SK-N-SH (cell line): ENCODE measurements around the gene CCM2. TPM values are rescaled to one million over a fixed set of nuclear protein-coding genes. Genes with fewer than 3 reads are reported as not detected.

Experiments used
- CTCF ChIA-PET: fragments of 300-600, 350-600 bp; formaldehyde crosslinking; extraction: SDS; loops from one replicate; lab custom pipeline; 2021; lab: Yijun Ruan, JAX
- POLR2A ChIA-PET: fragments of 350-600 bp; sonication (Branson Sonifier 250); formaldehyde crosslinking; extraction: SDS; loops from one replicate; lab custom pipeline; 2020; ENCODE audit warnings: antibody characterized with exemption, inconsistent platforms; lab: Yijun Ruan, JAX
- DNase-seq: peaks from one replicate; pipeline ENCODE4 v3.0.0; 2012
- H2AFZ ChIP-seq: fragments of 200-600 bp; sonication (generic); 2 replicates; pipeline ENCODE4 v1.8.1; 2016; ENCODE audit warnings: antibody characterized with exemption, mild to moderate bottlenecking, low read depth
- H3F3A ChIP-seq: fragments of 200-600 bp; sonication (generic); replicated peaks from 2 replicates; pipeline ENCODE3; 2016; ENCODE audit warnings: antibody characterized with exemption, mild to moderate bottlenecking; ENCODE audit not compliant: insufficient read depth
- H3K27ac ChIP-seq, 2 experiments: fragments of 200-500 bp in 1 of 2; fragments of 200-600 bp in 1 of 2; sonication (Bioruptor generic) in 1 of 2; sonication (generic), shearing (Covaris generic) in 1 of 2; 2 replicates each; pipeline versions ENCODE4 v1.5.1 to v1.6.1; 2014 to 2016; ENCODE audit warnings: low read depth in 2 of 2, inconsistent platforms in 1 of 2, low read length in 1 of 2, mild to moderate bottlenecking in 1 of 2, mixed read lengths in 1 of 2
- H3K27me3 ChIP-seq: fragments of 200-600 bp; sonication (generic), shearing (Covaris generic); 2 replicates; pipeline ENCODE4 v1.6.1; 2016; ENCODE audit warnings: mixed run types; ENCODE audit not compliant: insufficient read depth
- H3K36me3 ChIP-seq, 2 experiments: fragments of 200-500 bp in 1 of 2; fragments of 200-600 bp in 1 of 2; sonication (Bioruptor generic) in 1 of 2; sonication (generic) in 1 of 2; replicated peaks in 1 of 2; 2 replicates each; pipeline versions ENCODE3 to v1.5.1; 2014 to 2016; ENCODE audit warnings: low read length in 1 of 2, mild to moderate bottlenecking in 1 of 2; ENCODE audit not compliant: insufficient read depth in 2 of 2, control insufficient read depth in 1 of 2
- H3K4me1 ChIP-seq, 2 experiments: fragments of 200-500 bp in 1 of 2; fragments of 200-600 bp in 1 of 2; sonication (Bioruptor generic) in 1 of 2; sonication (generic), shearing (Covaris generic) in 1 of 2; 2 replicates each; pipeline versions ENCODE4 v1.5.1 to v1.6.1; 2014 to 2016; ENCODE audit warnings: low read depth in 1 of 2, low read length in 1 of 2, mixed run types in 1 of 2; ENCODE audit not compliant: insufficient read depth in 2 of 2, control insufficient read depth in 1 of 2
- H3K4me2 ChIP-seq: fragments of 200-600 bp; sonication (generic), shearing (Covaris generic); 2 replicates; pipeline ENCODE4 v1.6.1; 2017; ENCODE audit warnings: mixed run types
- H3K4me3 ChIP-seq, 2 experiments: fragments of 200-500 bp in 1 of 2; fragments of 200-600 bp in 1 of 2; sonication (Bioruptor generic) in 1 of 2; sonication (generic), shearing (Covaris generic) in 1 of 2; 2 replicates each; pipeline versions ENCODE4 v1.5.1 to v1.8.1; 2014 to 2016; ENCODE audit warnings: low read depth in 2 of 2, inconsistent platforms in 1 of 2, low read length in 1 of 2, mild to moderate bottlenecking in 1 of 2, mixed read lengths in 1 of 2, moderate library complexity in 1 of 2
- H3K79me2 ChIP-seq: fragments of 200-600 bp; sonication (generic); 2 replicates; pipeline ENCODE4 v1.8.1; 2017; ENCODE audit warnings: mild to moderate bottlenecking; ENCODE audit not compliant: insufficient read depth
- H3K9ac ChIP-seq: fragments of 200-600 bp; sonication (generic); 2 replicates; pipeline ENCODE4 v1.6.1; 2017; ENCODE audit warnings: mixed run types
- H3K9me2 ChIP-seq: fragments of 200-600 bp; sonication (generic); 2 replicates; pipeline ENCODE4 v1.6.1; 2017; ENCODE audit warnings: mixed run types
- H3K9me3 ChIP-seq: fragments of 200-600 bp; sonication (generic); 2 replicates; pipeline ENCODE4 v1.6.1; 2017; ENCODE audit warnings: mixed run types, mild to moderate bottlenecking, moderate library complexity
- H4K20me1 ChIP-seq: fragments of 200-600 bp; sonication (generic); 2 replicates; pipeline ENCODE4 v1.6.1; 2017; ENCODE audit warnings: mild to moderate bottlenecking, mixed run types; ENCODE audit not compliant: insufficient read depth
- CHD2 ChIP-seq: fragments of 150-350 bp; IDR thresholded peaks from 2 replicates; pipeline ENCODE4 v1.6.1; 2018; ENCODE audit warnings: low read length; ENCODE audit not compliant: partially characterized antibody
- ELF1 ChIP-seq: IDR thresholded peaks from 2 replicates; pipeline ENCODE4 v1.4.0; 2012
- FOSL2 ChIP-seq: IDR thresholded peaks from 2 replicates; pipeline ENCODE4 v1.4.0; 2012; ENCODE audit warnings: low read depth, mild to moderate bottlenecking, moderate library complexity, borderline replicate concordance
- FOXM1 ChIP-seq: IDR thresholded peaks from 2 replicates; pipeline ENCODE4 v1.4.0; 2012; ENCODE audit warnings: low read depth, mild to moderate bottlenecking
- IRF3 ChIP-seq: fragments of 150-350 bp; IDR thresholded peaks from 2 replicates; pipeline ENCODE4 v1.6.1; 2016; ENCODE audit warnings: mild to moderate bottlenecking, low read depth, low read length
- JUND ChIP-seq: IDR thresholded peaks from 2 replicates; pipeline ENCODE4 v1.4.0; 2012
- MAX ChIP-seq: IDR thresholded peaks from 2 replicates; pipeline ENCODE4 v1.4.0; 2012; ENCODE audit warnings: low read depth
- MEF2A ChIP-seq: IDR thresholded peaks from 2 replicates; pipeline ENCODE4 v1.4.0; 2012; ENCODE audit warnings: low read depth, borderline replicate concordance
- NFIC ChIP-seq: IDR thresholded peaks from 2 replicates; pipeline ENCODE4 v1.4.0; 2012; ENCODE audit warnings: borderline replicate concordance
- NRF1 ChIP-seq: IDR thresholded peaks from 2 replicates; pipeline ENCODE4 v1.6.1; 2012; ENCODE audit warnings: low read depth, mild to moderate bottlenecking, low read length
- TCF12 ChIP-seq: IDR thresholded peaks from 2 replicates; pipeline ENCODE4 v1.4.0; 2012
- TEAD4 ChIP-seq: IDR thresholded peaks from 2 replicates; pipeline ENCODE4 v1.4.0; 2012; ENCODE audit warnings: mild to moderate bottlenecking, borderline replicate concordance; ENCODE audit not compliant: insufficient read depth
- USF1 ChIP-seq: IDR thresholded peaks from 2 replicates; pipeline ENCODE4 v1.4.0; 2012; ENCODE audit warnings: low read depth, borderline replicate concordance
- WGBS: methylation state at CpG from one replicate; pipeline ENCODE4 v1.1.6; 2017; ENCODE audit warnings: low lambda C conversion rate; 5-methylcytosine and 5-hydroxymethylcytosine counted together
- polyA plus RNA-seq, 3 experiments: library from polyadenylated mRNA; depleted of rRNA; stranded (reverse); fragments of >200 nt; gene quantifications; 2 replicates each; pipeline ENCODE4 v1.2.3, GENCODE V29; 2012
- TF ChIP-seq, protein P1 (sequence below): fragments of 150-350 bp; IDR thresholded peaks from 2 replicates; pipeline ENCODE4 v1.6.1; 2017; ENCODE audit warnings: antibody characterized with exemption, low read length, low read depth, borderline replicate concordance

CCM2 gene
- polyA plus RNA-seq, 1 of the 3 experiments (the other 2 are of a cell fraction) = 83.2 TPM

DNA sequence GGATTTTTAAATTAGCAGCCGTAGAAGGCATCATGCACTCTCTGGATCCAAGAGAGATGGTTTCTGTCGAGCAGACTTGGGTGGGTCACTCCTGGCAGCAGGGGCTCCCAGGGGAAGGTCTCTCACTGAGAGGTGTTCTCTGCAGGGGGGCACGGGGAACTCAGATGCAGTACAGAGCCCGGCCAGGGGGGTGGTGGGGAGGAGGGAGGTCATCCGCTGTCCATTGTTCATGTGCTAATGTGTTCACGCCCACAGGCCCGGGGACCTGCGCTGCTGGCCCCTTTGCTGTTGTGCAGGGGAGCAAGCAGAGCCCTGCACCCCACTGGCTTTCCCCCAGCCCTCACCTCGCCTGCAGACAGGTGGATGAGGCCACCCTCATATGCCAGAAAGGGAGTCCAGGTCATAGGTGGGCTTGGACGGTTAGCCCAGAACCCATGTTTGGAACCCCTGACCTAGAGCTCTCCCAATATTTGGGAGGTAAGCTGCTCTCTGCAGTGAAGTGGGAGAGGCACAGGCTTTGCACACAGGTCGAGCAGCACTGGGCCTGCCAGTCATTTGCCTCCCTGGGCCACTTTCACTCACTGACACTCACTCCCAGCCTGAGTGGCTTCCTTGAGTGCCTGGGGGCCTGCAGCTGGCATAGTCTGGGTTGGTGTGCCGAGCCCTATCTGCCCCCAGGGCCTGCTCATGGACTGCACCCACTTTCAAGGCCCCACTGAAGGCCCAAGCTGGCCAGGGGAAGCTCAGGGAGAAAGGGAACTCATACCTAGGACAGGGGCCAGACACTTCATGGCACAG lies 124.1 kb downstream of the CCM2 start:
- Histone ChIP-seq H3K9me3 (no peaks in the 10 kb centered on the region), H3K9ac (no peak overlapping the region), H3K9me2 (no peaks in the 10 kb centered on the region), H2AFZ (no peak overlapping the region), H3K27me3 (no peaks in the 10 kb centered on the region; the same call in 1 of the 2 replicates), H3K27ac (no peak overlapping the region), H3K4me3 (no peak overlapping the region), H3K4me1 (peaks cover 0 to 2% of the 10 kb centered on the region in 2 experiments; a peak in 1 of 4 replicates), H3K79me2 (no peaks in the 10 kb centered on the region), H3K4me2 (no peak overlapping the region), H3K36me3 (no peaks in the 10 kb centered on the region), H4K20me1 (no peaks in the 10 kb centered on the region), H3F3A (no peaks in the 10 kb centered on the region)
- WGBS = 65% methylated on average over 9 of the region's 12 CpGs
- ChIA-PET CTCF (interaction anchor here (1.2 to 14.6 kb wide), 4 partner anchors 11 to 151 kb away, joined by 3 to 149 read pairs (median 9); no protein-coding TSS in a partner anchor), POLR2A (interaction anchor here (2.1 kb wide), 1 partner anchor 12 kb away, joined by 5 read pairs; the partner anchor contains the start of gene TBRG4)
- TF ChIP-seq FOSL2 (no peak), NFIC (no peak), IRF3 (no peak), MEF2A (no peak), ELF1 (no peak), TCF12 (no peak), FOXM1 (no peak), CHD2 (no peak), MAX (no peak), JUND (no peak), NRF1 (no peak), USF1 (no peak), TEAD4 (no peak)
- TF ChIP-seq, protein P1, sequence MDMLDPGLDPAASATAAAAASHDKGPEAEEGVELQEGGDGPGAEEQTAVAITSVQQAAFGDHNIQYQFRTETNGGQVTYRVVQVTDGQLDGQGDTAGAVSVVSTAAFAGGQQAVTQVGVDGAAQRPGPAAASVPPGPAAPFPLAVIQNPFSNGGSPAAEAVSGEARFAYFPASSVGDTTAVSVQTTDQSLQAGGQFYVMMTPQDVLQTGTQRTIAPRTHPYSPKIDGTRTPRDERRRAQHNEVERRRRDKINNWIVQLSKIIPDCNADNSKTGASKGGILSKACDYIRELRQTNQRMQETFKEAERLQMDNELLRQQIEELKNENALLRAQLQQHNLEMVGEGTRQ = no peak
- no peak for DNase-seq
